Brain pericyte (primary cell): ENCODE data around the gene ACKR3.

ENCODE experiments used
- DNase-seq: peaks from one replicate; pipeline ENCODE4 v3.0.0-alpha.2; 2012; ENCODE audit warnings: low read depth, low spot score

ACKR3 gene

DNA sequence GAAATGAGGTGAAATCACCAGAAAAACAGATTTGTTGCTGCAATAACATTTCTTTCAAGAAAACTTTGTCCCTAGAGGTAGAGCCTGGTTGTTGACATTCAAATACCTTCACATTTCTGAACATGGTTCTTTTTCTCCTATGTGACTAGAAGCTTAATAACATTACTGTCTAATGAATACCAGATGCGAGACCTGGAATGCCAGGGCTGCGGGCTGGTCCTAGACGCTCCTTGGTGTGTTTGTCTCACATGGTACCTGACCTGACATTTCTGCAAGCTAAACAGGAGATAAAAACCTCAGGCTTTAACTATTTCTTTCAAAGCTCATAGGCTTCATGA is 38.5 kb downstream of the ACKR3 start:
- no peak for DNase-seq

DNA sequence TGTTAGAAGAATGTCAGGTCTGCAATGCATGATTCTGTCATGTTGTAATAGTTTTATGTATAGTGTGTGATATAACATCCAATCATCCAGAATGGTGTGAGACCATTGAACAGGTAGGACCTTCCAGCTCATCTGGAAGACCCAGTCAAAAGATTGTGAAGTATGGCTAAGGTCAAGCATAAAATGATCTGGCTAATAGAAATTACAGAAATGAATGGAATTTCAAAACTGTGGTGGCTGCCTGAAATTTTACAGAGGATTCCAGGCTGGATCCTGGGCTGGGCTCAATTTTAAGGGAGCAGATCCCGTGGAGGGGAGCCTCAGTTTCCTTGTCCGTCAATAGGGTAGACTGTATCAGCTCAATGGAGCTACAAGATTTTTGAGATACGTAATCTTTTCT is 39.1 kb downstream of the ACKR3 start:
- no peak for DNase-seq

DNA sequence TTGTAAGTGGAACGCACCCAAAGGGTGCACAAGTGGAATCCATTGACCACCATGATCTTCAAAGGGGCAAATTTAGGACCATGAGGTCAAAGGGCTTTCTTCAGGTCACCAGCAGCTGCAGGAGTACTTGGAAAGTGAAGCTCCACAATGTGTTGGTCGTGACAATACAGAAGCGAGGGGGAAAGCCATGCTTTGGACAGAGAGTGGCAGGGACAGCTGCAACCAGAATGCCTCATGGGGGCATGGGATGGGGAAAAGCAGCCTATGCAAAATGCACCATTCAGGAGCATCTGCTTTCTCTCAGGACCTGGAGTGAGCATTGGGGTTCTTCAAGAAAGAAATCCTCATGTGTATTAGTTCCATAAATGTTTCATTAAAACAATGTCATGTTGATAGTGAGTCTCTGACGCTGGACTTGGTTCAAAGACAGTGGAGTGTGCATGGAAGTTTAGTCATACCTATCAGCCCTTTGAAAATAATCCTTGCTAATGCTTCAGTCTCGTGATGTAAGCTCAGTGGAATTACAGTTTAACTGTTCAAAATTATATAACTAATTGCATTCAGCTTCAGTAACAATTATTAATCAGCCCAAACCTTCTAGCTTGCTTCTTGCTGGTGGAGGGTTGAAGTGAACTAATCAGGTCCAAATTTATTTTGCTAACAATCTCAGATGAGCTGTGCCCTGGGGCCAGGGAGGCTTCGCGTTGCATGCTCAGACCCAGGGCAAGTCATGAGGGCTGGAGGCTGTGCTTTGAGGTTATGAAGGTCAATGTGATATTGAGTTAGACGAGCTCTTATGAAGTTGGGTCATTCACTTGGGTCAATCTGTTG is 41.6 kb downstream of the ACKR3 start:
- DNase-seq, result no peak

DNA sequence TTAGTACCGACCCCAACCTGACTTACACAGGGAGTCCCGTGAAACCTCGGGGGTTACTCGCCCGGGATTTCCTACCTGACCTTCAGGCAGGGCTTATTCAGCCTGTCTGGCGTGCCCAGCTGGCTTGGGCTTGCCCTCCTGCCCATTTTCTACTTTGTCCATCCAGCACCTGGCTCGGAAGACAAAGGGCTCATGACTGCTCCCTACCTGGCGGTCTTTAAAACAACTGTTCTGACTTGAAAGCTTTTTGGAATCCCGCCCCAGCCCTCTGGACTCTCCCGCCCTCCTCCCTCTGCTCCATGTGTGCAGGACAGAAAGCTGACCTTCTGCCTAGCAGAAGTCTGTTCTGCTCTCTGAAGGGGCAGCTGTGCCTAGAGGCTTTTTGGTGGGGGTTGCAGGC is 43.1 kb downstream of the ACKR3 start:
- DNase-seq, result no peak

DNA sequence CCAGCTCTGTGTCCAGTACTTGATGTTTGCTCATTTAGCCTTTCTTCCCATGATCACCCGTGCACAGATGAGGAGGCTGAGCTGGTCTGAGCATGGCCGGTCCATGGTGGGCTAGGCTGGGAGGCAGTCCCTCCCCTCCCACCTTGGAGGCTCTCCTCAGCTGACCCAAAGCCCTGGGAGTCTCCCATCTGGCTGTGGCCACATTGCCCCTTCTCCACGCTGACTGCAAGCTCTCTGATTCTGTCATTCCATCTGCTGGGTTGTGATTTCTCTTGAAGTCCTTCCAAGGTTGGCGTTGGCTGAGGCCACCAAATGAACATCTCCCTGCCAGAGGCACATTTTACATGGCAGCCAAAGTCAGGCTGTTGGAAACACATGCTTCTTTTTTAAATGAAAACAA is 44.0 kb downstream of the ACKR3 start:
- no peak for DNase-seq

DNA sequence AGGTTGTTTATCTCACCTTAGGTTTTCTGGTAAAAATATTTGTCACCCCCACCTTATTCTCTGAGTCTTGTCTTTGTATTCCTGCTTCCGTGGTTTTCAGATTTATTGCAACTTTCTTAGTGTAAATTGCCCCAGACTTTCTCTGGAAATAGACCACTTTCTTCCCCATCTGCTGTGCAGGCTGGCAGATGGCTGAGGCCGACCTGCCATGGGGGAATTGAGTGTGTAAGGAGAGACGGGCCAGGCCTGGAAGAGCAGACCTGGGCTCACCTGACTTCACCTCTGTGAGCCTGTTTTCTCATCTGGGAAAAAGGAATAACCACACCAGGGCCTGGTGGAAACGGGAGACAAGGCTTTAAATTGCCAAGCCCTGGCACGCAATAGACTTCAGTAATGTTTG is 44.9 kb downstream of the ACKR3 start:
- DNase-seq, result no peak

DNA sequence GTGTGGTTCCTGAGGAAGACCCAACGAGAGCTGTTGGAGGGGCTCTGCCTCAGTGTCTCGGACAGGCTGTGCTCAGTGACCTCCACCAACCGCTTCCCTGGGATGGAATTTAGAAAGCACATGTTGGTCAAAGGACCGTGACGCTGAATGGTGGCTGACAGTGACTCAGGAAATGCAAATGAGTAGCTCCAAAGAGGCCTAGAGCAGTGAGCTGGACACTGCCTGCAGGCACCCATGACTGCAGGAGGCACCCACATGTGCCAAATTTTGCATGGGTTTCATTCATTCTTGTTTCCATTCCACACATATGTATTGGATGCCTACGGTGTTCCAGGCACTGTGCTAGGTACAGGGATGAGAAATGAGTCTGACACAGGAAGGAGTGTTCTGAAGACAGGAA is 46.4 kb downstream of the ACKR3 start:
- DNase-seq, result no peak

DNA sequence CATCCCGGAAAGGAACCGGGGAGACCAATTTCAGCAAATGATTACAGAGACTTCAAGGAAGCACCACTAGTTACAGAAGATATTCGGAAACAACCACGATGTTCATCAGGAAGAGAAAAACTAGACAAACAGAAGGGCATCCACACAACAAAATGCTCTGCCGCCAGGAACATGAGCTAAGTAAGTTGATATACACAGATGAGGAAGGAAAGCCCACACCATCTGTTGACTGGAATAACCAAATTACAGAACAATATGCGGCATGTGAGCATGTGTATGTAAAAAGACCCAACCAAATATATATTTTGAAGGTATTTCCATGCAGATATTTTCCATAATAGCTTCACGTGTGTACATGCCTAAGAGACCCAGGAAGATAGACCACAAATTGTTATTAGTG is 47.0 kb downstream of the ACKR3 start:
- no peak for DNase-seq

DNA sequence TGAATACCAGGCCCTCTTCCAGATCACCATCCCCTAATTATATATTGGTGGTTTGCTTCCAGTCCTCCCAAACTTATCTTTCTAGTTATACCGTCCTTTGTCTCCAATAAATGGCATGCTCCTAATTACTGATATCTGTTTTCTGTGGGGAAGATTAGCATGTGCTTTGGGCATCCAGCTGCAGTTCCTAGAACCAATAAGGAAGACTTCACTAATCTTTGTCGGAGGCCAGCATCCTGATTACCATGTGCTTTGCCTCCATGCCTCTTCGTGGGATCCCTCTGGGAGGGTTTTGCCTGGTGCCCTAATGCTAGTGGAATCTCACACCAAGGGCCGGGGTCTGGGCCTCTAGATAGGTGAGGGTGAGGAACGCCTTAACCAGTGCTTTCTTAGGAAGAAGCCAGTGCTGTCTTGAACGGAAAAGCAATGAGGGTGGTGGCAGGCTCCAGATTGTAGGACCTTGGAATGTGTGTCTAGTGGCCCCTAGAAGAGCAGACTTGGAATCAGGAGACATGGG is 47.7 kb downstream of the ACKR3 start:
- no peak for DNase-seq

DNA sequence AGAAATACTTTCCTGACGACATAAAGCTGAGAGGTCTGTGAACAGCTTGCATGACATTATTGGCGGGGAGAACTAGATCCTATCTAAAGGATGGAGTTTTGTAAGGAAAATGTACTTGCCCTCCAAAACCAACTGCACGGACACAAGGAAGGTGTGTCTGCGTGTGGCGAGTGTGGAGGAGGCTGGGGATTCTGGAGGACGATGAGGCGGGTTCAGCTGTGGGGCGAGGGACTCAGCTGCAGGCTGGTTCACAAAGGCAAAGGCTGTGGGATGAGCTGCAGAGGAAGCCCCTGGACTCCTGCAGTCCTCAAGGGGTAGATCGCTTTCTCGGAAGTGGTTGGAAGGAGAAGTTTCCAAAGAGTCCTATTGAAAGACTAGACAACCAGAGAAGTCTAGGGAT is 48.2 kb downstream of the ACKR3 start:
- no peak for DNase-seq

DNA sequence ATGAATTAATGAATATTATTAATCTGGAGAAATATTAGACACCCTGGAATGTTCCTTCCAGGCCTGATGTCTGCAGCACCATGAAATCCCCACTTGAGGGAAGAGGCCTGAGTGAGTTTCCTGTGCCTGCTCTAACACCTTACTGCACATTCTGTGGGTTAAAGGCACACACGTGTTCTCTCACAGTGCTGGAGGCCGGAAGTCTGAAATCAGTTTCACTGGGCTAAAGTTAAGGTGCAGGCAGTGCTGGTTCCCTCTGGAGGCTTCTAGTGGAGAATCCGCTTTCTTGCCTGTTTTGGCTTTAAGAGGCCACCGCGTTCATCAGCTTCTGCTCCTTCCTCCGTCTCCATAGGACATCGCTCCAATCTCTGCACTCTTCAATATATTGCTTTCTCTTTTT is 48.7 kb downstream of the ACKR3 start:
- DNase-seq, result no peak

DNA sequence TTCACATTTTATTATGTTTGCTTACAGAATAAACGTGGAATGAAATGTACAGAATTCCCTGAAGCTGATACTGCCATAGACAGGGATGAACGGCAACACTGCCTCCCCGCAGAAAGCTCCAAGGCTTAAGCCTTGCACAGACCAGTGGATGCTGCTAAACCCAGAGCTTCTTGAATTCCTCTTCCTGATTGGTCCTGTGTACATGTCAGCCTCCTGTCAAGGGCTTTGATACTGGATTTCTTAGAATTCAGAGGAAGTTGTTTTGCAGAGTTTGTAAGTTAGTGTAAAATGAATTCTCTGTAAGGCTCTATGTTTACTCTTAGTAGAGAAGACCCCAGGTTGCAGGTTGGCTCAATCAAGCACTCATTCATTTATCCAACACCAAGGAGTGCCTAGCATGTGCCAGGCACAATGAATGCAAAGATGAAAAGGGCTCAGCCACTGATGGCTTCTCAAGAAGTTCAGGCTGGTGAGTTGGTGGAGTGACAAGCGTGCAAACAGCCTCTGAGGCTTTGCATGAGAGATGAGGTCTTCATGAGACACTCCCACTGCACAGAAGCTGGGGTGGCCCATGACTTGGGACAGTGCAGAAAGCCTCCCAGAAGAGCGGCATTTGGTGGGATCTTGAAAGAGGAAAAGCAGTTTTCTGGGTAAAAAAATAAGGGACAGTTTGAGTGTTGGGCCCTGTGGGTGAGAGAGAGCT is 50.4 kb downstream of the ACKR3 start:
- DNase-seq, result no peak

DNA sequence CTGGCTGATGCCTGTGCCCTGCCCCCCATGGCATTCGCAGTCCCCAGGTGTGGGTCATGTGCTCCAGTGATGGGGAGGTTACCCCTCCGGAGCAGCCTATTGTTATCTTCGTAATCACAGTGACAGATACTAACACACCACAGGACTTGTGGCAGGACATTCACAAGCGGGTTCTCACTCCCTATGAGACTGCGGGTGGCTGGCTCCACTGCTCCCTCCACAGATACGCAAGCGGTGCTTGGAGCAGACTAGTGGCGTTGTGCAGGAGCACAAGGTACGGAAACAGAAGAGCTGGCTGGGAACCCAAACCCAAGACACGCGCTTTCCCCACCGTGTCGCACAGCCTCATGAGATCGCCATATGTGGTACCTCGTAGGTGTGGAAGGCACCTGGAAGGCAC is 52.2 kb downstream of the ACKR3 start:
- DNase-seq, result no peak

DNA sequence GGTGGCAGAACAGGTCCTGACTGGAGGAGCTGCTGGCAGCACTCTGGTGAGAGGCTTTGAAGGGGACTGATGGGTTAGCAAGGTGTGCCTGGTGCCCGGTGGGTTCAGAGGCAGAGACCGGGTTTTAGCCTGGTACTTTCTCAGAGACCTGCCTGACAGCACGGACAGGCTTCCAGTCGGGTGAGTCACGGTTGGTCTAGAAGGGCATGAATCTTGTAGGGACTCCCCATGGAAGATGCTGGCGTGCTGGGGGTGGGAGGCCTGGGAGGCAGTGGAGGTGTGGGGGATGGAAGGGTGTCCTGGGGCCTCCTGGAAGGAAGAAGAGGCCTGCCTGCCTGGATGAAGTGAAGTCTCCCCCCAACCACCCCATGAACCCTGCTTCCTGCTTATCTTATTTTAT is 52.6 kb downstream of the ACKR3 start:
- no peak for DNase-seq

DNA sequence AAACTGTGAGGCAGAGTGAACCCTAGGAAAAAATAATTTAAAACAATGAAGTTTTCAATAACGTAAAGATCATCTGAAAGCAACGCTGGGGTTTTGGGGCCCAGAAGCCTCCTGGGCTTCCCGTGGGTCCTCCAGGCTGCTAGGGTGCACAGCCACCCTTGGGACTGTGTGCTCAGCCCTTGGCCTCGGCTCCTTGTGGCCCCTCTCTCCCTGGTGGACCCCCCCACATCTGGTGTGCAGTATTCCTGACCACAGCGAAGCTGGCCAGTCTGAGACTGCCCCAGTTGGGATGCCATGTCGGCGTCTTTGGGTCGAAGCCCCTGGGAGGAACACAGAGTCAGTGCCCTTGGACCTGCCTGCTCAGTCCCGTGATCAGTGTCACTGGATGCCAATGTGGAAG is 53.0 kb downstream of the ACKR3 start:
- no peak for DNase-seq

DNA sequence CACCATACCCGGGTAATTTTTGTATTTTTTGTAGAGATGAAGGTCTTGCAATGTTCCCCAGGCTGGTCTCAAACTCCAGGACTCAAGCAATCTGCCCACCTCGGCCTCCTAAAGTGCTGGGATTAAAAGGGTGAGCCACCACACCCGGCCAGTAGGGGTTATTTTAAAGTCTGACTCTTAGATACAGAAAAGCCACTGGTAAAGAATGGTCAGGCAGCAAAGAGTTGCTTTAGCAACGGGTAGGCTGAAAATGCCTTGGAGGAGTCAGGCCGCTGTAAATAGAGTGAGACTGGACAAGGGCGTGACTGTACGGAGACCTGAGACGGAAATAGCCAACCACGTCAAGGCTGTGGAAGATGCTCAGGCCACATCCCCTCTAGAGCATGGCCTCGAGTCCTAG is 54.2 kb downstream of the ACKR3 start:
- DNase-seq, result no peak

DNA sequence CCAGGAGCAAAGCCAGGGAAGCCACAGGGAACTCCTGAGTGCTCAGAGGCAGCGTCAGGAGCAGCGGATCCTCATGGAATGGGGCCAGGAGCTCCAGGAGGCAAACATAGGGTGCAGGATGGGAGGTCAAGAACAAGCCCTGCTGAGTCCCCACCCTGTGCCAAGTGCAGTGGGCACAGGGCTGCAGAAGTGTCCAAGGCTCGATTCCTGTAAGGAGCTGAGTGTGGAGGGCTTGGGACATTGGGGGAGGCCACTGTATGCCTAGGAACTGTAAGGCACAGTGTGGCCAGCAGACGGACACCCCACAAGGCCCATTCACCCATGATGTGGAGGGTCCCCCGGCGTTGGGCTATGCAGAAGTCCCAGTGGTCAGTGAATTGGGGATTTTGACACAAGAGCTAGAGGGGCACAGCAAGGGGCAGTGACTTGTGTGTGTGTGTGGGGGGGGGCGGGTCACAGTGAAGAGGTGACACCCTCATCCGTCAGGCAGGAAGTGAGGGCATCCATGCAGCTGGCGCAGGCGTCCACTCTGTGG is 55.6 kb downstream of the ACKR3 start:
- no peak for DNase-seq

DNA sequence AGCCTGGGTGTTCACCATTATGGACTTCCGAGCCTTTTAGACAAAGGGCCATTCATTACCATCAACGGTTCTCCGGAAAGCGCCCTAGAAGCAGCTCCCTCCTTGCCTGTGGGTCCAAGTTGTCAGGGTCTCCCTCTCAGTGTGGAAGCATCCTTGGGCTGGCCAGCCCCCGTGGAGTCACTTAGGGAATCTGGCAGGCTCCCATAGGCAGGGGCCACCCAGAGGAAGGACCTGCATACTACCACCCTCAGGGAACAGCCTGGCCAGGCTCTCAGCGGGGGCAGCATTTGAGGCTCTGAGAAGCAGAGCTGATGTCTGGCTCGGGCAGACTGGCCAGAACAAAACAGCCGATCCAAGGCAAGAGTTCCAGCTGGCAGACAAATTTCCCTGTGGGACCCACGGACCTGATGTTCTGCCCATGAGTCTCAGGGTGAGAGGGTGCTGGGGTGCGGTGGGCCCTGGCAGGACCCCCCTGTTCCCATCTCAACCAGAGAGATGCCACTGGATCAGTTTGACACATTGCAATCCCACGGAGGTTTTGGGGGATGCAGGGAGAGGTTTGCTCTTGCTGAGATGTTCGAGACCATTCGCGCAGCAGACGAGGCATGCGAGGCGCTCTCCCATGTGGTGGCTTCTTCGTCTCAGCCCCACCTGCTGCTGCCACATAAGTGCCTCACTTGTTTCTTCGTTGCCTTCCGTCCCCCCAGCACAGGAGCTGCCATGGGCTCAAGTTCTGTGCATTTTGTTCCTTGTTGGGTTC is 56.9 kb downstream of the ACKR3 start:
- no peak for DNase-seq

DNA sequence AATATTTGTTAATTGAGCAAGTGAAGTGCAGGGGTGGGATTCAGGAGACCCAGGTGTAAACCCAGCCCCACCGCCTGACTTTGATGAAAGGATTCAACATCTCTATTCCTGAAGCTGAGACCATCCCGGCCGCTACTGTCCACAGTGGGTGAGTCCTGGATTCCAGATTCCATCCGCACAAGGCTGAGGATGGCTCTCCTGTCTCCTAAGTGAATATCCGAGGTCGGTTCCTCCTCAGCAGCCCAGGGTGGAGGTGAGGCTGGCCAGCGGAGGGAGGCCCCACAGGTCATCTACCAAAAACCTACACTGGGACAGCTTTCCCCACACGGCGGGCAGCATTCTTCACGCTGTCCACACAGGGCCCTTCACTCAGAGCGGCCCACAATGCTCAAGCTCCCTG is 57.6 kb downstream of the ACKR3 start:
- DNase-seq, result no peak

DNA sequence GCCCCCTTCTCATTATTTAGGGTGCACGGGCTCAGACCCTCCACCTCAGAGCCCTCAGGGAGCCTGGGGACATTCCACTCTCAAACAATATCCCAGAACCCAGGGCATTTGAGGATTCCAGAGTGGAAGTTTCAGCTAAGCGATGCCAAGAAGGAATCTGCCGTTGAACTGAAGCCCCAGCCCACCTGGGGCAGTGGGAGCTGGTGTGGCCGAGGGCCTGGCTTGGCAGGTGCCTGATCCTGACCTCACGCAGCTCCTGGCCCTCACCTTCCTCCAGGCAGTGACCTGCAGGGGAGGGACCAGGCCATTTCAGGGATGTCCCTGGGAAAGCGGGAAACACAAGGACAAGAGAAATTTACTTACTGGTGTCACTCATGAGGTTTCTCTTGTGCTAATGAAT is 58.2 kb downstream of the ACKR3 start:
- DNase-seq, result no peak

DNA sequence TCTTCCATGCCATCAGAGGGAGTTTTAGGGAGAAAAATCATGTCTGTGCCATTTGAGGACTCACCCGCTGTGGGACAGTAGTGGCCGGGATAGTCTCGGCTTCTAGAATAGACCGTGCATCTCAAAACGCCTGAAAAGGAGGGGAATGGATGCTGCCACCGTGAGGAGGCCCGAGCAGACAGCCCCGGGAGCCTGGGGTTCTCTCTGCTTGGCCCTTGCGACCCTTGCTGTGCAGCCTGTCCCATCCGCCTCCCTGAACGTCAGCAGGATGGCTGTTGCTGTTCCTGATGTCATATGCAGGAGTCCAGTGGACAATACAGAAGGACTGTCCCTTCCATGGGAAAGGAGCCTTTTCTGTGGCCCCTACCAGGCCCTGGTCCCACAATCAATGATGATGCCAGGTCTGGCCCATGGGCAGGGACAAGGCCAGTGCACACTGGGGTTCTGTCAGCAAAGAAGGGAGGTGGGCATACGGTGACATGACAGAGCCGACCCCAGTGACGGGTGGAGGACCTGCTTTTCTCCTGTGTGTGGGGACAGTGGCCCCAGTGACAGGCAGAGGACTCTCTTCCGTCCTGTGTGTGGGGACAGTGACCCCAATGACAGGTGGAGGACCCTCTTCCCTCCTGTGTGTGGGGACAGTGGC is 58.8 kb downstream of the ACKR3 start:
- DNase-seq, result no peak
